Measurements from ENCODE around the gene BRWD1. TPM values are rescaled to one million over a fixed set of nuclear protein-coding genes. Genes with fewer than 3 reads are reported as not detected.

BRWD1 gene
- total and polyA plus RNA-seq, 2 of the 13 experiments (the other 11 are each of a cell fraction or from before 2014, with no cell fraction given), result 13.9 to 28.0 TPM

DNA sequence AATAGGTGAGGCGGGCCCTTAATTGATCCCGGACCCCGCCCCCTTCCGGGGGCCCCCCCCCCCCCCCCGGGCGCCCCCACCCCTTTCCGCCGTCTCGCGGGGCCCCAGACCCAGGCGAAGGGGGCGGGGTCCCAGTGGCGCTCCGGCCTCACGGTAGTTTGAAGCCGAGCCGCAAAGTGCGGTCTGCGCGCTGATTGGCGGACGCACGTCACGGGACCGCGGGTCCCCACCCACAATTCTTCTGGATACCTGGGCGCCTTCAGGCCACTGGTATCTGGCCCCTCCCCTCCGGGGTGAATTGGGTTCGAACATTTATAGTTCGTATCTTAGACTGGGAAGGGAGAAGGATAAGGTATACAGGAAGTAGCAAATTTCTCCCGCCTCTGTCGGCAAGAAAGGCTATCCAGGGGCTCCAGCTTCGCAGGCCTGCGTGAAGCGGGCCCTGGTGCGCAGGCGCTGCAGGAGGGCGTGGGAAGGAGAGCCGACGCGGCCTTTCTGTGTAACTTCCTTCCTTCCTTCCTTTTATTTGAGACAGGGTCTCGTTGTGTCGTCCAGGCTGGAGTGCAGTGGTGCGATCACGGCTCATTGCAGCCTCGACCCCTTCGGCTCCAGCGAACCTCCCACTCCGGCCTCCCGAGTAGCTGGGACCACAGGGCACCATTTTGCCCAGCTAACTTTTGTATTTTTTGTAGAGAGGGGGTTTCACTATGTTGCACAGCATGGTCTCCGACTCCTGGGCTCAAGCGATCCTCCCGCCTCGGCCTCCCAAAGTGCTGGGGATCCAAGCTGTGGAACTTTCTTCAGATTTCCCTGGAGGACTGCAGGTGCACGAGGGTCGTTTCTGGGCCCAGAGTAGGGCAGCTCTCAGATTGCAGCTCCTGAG lies 36.0 kb upstream of the BRWD1 start (continued):
- TF ChIP-seq, protein P1, sequence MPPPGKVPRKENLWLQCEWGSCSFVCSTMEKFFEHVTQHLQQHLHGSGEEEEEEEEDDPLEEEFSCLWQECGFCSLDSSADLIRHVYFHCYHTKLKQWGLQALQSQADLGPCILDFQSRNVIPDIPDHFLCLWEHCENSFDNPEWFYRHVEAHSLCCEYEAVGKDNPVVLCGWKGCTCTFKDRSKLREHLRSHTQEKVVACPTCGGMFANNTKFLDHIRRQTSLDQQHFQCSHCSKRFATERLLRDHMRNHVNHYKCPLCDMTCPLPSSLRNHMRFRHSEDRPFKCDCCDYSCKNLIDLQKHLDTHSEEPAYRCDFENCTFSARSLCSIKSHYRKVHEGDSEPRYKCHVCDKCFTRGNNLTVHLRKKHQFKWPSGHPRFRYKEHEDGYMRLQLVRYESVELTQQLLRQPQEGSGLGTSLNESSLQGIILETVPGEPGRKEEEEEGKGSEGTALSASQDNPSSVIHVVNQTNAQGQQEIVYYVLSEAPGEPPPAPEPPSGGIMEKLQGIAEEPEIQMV (CRISPR knock-in tag; IDR thresholded peaks at IDR 0.05; ENCODE audit: low read depth), result peak; percentile 28; the same call in 1 of the 2 replicates
- TF ChIP-seq, protein P2, sequence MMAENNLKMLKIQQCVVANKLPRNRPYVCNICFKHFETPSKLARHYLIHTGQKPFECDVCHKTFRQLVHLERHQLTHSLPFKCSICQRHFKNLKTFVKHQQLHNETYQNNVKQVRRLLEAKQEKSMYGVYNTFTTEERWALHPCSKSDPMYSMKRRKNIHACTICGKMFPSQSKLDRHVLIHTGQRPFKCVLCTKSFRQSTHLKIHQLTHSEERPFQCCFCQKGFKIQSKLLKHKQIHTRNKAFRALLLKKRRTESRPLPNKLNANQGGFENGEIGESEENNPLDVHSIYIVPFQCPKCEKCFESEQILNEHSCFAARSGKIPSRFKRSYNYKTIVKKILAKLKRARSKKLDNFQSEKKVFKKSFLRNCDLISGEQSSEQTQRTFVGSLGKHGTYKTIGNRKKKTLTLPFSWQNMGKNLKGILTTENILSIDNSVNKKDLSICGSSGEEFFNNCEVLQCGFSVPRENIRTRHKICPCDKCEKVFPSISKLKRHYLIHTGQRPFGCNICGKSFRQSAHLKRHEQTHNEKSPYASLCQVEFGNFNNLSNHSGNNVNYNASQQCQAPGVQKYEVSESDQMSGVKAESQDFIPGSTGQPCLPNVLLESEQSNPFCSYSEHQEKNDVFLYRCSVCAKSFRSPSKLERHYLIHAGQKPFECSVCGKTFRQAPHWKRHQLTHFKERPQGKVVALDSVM (CRISPR knock-in tag; IDR thresholded peaks at IDR 0.05), result peak; percentile 99
- TF ChIP-seq ZNF558 (CRISPR knock-in tag; IDR thresholded peaks at IDR 0.05; ENCODE audit: borderline replicate concordance), result peak; percentile 88
- peak; percentile 83 for TF ChIP-seq ZFY (CRISPR knock-in tag; IDR thresholded peaks at IDR 0.05)
- TF ChIP-seq ERF (CRISPR knock-in tag; IDR thresholded peaks at IDR 0.05), result peak; percentile 34; the same call in 1 of the 2 replicates
- TF ChIP-seq KDM6A (CRISPR knock-in tag; IDR thresholded peaks at IDR 0.05; ENCODE audit: low read depth), result no peak
- TF ChIP-seq, protein P3, sequence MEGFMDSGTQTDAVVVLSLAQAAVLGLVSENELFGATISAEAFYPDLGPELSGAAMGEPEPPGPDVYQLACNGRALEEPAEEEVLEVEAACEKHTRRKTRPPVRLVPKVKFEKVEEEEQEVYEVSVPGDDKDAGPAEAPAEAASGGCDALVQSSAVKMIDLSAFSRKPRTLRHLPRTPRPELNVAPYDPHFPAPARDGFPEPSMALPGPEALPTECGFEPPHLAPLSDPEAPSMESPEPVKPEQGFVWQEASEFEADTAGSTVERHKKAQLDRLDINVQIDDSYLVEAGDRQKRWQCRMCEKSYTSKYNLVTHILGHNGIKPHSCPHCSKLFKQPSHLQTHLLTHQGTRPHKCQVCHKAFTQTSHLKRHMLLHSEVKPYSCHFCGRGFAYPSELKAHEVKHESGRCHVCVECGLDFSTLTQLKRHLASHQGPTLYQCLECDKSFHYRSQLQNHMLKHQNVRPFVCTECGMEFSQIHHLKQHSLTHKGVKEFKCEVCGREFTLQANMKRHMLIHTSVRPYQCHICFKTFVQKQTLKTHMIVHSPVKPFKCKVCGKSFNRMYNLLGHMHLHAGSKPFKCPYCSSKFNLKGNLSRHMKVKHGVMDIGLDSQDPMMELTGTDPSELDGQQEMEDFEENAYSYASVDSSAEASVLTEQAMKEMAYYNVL (CRISPR knock-in tag; IDR thresholded peaks at IDR 0.05; ENCODE audit: borderline replicate concordance), result no peak
- TF ChIP-seq ZBTB8A (CRISPR knock-in tag; IDR thresholded peaks at IDR 0.05; ENCODE audit: borderline replicate concordance, low read depth), result no peak
- TF ChIP-seq JUN (CRISPR knock-in tag; IDR thresholded peaks at IDR 0.05), result 0 out of 2 replicates have a peak, but pooled peaks have one; percentile 32
- peak; percentile 57; the same call in 1 of the 2 replicates for TF ChIP-seq ZNF543 (CRISPR knock-in tag; IDR thresholded peaks at IDR 0.05)
- 0 out of 2 replicates have a peak, but pooled peaks have one; percentile 44 for TF ChIP-seq ZNF83 (CRISPR knock-in tag; IDR thresholded peaks at IDR 0.05; ENCODE audit: borderline replicate concordance)
- peak; percentile 82; the same call in 1 of the 2 replicates for TF ChIP-seq NRL (CRISPR knock-in tag; IDR thresholded peaks at IDR 0.05; ENCODE audit: borderline replicate concordance)
- TF ChIP-seq, protein P4, sequence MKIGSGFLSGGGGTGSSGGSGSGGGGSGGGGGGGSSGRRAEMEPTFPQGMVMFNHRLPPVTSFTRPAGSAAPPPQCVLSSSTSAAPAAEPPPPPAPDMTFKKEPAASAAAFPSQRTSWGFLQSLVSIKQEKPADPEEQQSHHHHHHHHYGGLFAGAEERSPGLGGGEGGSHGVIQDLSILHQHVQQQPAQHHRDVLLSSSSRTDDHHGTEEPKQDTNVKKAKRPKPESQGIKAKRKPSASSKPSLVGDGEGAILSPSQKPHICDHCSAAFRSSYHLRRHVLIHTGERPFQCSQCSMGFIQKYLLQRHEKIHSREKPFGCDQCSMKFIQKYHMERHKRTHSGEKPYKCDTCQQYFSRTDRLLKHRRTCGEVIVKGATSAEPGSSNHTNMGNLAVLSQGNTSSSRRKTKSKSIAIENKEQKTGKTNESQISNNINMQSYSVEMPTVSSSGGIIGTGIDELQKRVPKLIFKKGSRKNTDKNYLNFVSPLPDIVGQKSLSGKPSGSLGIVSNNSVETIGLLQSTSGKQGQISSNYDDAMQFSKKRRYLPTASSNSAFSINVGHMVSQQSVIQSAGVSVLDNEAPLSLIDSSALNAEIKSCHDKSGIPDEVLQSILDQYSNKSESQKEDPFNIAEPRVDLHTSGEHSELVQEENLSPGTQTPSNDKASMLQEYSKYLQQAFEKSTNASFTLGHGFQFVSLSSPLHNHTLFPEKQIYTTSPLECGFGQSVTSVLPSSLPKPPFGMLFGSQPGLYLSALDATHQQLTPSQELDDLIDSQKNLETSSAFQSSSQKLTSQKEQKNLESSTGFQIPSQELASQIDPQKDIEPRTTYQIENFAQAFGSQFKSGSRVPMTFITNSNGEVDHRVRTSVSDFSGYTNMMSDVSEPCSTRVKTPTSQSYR (CRISPR knock-in tag; IDR thresholded peaks at IDR 0.05; ENCODE audit: borderline replicate concordance), result no peak; the same call in 1 of the 2 replicates
- TF ChIP-seq SIX1 (CRISPR knock-in tag; IDR thresholded peaks at IDR 0.05; ENCODE audit: borderline replicate concordance), result no peak
- TF ChIP-seq BCL6 (CRISPR knock-in tag; IDR thresholded peaks at IDR 0.05), result peak; percentile 28; the same call in 1 of the 2 replicates
- peak; percentile 78 for TF ChIP-seq CHD2 (IDR thresholded peaks at IDR 0.05; ENCODE audit: low read depth, low read length)
- TF ChIP-seq ELF3 (CRISPR knock-in tag; IDR thresholded peaks at IDR 0.05), result peak; percentile 60; the same call in 1 of the 2 replicates
- TF ChIP-seq ZNF430 (CRISPR knock-in tag; IDR thresholded peaks at IDR 0.05), result 0 out of 2 replicates have a peak, but pooled peaks have one; percentile 39
